Activated CD4-positive, alpha-beta T cell treated with anti-CD3 and anti-CD28 coated beads for 48 hours (primary cell): ENCODE data around the gene TENT5D.
"Not testable (repeated sequence)": the region's sequence is repeated elsewhere in the genome, so short reads cannot be mapped to it uniquely, and the experiment has no call there.

ENCODE experiments used
- DNase-seq: peaks from one replicate; pipeline ENCODE4 v3.0.0-alpha.2; 2020

Gene TENT5D

DNA sequence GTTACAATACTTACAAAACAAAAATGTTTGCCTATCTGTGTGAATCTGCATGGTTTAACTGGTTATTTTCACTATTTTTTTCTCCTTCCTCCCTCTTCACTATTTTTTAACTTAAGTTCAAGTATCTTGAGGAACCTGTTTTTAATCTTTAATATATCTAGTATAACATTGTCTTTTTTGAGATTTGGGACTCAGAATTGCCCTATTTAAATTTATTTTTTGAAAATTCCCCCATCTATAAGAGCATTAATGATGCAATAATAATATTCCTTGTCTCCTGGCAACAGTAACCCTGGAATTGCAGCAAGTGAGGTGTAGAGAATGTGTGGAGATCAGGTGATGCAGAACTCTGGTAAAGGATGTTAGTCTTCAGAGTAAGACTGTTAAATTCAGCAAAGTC, at the start of gene TENT5D:
Gene TENT5D (plus strand): TSS at position 301 of the 400 bp plus-strand sequence. CDS start 22,093 bp downstream, outside the sequence.
- DNase-seq = no peak

DNA sequence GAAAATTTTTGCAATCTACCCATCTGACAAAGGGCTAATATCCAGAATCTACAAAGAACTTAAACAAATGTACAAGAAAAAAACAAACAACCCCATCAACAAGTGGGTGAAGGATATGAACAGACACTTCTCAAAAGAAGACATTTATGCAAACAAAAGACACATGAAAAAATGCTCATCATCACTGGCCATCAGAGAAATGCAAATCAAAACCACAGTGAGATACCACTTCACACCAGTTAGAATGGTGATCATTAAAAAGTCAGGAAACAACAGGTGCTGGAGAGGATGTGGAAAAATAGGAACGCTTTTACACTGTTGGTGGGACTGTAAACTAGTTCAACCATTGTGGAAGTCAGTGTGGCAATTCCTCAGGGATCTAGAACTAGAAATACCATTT, 34.6 kb upstream of the TENT5D start:
- not testable (repeated sequence) for DNase-seq

DNA sequence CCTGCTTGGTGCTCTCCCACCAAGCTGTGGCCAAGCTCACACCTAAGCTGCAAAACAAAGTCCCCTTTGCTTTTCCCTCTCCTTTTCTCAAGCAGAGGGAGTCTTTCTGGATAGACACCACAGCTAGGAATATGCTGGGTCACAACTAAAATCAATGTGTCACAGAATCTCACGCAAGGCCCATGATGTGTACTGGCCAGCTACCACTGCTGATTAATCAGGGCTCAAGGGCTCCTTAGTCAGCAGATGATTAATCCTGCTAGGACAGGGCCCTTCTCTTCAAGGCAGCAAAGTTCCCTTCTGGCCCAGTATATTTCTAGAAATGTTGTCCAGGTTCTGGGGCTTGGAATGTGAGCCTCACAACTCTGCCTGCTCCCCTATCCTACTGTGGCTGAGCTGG, 32.0 kb upstream of the TENT5D start:
- no peak for DNase-seq

GRCh38 chrX:80412042-80412441, 8.2 kb upstream of the TENT5D start:
- DNase-seq = no peak

GRCh38 chrX:80423000-80423399, 2.8 kb downstream of the TENT5D start:
- DNase-seq = no peak

DNA sequence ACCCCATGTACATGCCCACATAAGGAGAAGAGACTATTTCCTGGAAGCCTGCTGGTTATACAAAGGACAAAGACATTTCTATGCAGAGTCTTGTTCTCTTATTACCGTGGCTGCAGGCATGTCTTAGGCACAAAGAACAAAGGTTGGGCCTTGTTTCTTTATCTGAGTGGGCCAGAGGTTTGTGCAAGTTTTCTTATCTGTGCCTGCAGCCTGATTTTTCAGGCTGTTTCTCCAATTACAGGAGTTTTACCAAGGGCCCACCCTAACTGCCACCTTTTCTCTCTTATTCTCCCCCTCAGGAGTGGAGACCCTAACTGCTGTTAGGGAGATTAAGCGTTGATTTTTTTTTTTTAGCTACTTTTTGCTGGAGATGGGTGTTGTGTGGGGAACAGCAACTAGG, 3.5 kb downstream of the TENT5D start:
- no peak for DNase-seq

GRCh38 chrX:80430826-80431504, 10.7 kb downstream of the TENT5D start:
- peak; percentile 4 for DNase-seq

- DNase-seq = no peak
Observed at GRCh38 chrX:80431505-80431832, 11.2 kb downstream of the TENT5D start.

- DNase-seq = no peak
Observed at GRCh38 chrX:80432441-80432840, 12.2 kb downstream of the TENT5D start.

DNA sequence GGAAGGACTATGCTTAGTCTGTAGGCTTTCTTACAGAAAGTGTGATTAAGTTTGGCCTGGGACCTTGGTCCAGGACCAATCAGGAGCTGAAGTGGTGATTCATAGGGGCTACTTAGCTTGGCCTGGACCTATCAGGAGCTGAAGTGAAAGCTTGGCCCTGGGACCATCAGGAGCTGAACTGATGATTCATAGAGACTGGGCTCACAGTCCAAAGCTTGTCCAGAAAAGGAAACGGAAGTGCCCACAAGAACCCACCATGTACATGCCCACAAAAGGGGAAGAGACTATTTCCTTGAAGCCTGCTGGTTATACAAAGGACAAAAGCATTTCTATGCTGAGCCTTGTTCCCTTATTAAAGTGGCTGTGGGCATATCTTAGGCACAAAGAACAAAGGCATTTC, 12.6 kb downstream of the TENT5D start:
- no peak for DNase-seq

DNA sequence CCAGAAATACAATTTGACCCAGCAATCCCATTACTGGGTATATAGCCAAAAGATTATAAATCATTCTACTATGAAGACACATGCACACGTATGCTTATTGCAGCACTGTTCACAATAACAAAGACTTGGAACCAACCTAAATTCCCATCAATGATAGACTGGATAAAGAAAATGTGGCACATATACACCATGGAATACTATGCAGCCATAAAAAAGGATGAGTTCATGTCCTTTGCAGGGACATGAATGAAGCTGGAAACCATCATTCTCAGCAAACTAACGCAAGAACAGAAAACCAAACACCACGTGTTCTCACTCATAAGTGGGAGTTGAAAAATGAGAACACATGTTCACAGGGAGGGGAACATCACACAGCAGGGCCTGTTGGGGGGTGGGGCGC, 47.9 kb downstream of the TENT5D start:
- not testable (repeated sequence) for DNase-seq

GRCh38 chrX:80471582-80471981, 51.3 kb downstream of the TENT5D start:
- DNase-seq = no peak

GRCh38 chrX:80485543-80485942, 65.3 kb downstream of the TENT5D start:
- no peak for DNase-seq

GRCh38 chrX:80486299-80486698, 66.1 kb downstream of the TENT5D start:
- no peak for DNase-seq

GRCh38 chrX:80489166-80489565, 68.9 kb downstream of the TENT5D start:
- DNase-seq = no peak
